ENCODE measurements around the gene DYRK3. TPM values are rescaled to one million over a fixed set of nuclear protein-coding genes. Genes with fewer than 3 reads are reported as not detected.
A peak's percentile ranks its signal among the peaks of the same experiment; 100 is the strongest.
"Not testable (repeated sequence)": the region's sequence is repeated elsewhere in the genome, so short reads cannot be mapped to it uniquely, and the experiment has no call there.

Gene DYRK3
- polyA plus RNA-seq, 2 donors = 0.77 to 1.3 TPM

DNA sequence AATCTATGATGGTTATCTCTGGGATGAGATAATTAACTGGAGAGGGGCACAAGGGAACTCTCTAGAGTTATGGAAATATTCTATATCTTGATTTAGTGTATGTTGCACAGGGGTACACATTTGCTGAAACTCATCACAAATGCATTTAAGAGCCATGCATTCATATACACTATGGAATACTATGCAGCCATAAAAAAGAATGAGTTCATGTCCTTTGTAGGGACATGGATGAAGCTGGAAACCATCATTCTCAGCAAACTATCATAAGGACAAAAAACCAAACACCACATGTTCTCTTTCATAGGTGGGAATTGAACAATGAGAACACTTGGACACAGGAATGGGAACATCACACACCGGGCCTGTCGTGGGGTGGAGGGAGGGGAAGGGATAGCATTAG lies 8.9 kb upstream of the DYRK3 start:
- not testable (repeated sequence) for H3K36me3 ChIP-seq (ENCODE audit: control insufficient read depth in 2 of 2, insufficient read depth in 2 of 2, low read length in 1 of 2); H3K4me1 ChIP-seq (ENCODE audit: control insufficient read depth in 2 of 2, insufficient read depth in 2 of 2, low read length in 1 of 2); H3K27me3 ChIP-seq (ENCODE audit: control insufficient read depth in 1 of 2, insufficient read depth in 2 of 2, low read length in 2 of 2); H3K9me3 ChIP-seq (ENCODE audit: control insufficient read depth in 2 of 2, insufficient read depth in 1 of 2, low read depth in 1 of 2, low read length in 1 of 2); H3K4me3 ChIP-seq (ENCODE audit: low read depth in 1 of 2, low read length in 2 of 2); H3K27ac ChIP-seq (ENCODE audit: low read depth in 2 of 2, low read length in 1 of 2)
- WGBS, 2 donors = 96 to 100% methylated on average over 2 of the region's 2 CpGs

DNA sequence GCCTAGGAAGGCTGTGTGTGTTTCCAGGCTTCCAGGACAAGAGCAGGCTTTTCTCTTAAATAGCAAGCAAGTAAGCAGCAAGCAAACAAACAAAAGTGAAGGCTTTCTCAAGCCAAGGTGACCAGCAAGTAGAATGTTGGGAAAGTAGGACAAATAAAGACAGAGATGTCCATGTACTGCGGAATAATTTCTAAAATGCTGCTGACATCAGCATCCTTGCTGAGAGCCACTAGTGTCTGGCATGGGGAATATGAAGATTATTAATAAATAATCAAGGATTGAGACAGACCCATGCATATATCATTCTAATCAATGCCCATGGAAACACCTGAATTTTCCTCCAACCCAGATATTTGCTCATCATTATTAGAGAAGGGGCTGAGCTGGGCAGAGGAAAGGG lies 6.4 kb upstream of the DYRK3 start:
- Histone ChIP-seq H3K36me3 (ENCODE audit: control insufficient read depth in 2 of 2, insufficient read depth in 2 of 2, low read length in 1 of 2) (no peaks in the 10 kb centered on the region), H3K4me1 (ENCODE audit: control insufficient read depth in 2 of 2, insufficient read depth in 2 of 2, low read length in 1 of 2) (no peaks in the 10 kb centered on the region), H3K27me3 (ENCODE audit: control insufficient read depth in 1 of 2, insufficient read depth in 2 of 2, low read length in 2 of 2) (no peaks in the 10 kb centered on the region), H3K9me3 (ENCODE audit: control insufficient read depth in 2 of 2, insufficient read depth in 1 of 2, low read depth in 1 of 2, low read length in 1 of 2) (no peaks in the 10 kb centered on the region), H3K27ac (ENCODE audit: low read depth in 2 of 2, low read length in 1 of 2) (no peak overlapping the region), H3K4me3 (ENCODE audit: low read depth in 1 of 2, low read length in 2 of 2) (no peak overlapping the region)
- WGBS, 2 donors = 0 to 63% methylated on average over 1 of the region's 1 CpG

DNA sequence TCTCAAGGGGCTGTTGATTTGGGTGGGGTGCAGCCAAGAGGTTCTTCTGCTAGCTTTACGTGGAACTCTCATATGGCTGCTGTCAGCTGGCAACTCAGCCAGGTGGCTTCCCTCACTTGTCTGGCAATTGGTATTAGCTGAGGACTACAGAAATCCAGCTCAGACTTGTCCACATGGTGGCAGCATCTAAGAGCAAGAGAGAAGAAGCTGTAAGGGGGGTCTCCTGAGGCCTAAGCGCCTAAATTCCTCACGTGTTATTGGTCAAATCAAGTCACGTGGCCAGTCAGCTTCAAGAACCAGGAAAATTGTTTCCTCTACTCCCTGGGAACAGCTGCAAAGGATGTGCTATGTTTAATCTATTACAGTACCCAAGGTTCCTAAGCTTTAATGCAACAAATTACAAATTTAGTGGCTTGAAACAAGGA lies 4.2 kb upstream of the DYRK3 start:
- no peak overlapping the region for H3K4me3 ChIP-seq (ENCODE audit: low read depth in 1 of 2, low read length in 2 of 2)
- 36 to 39% methylated on average over 4 of the region's 4 CpGs for WGBS, 2 donors
- H3K4me1 ChIP-seq (ENCODE audit: control insufficient read depth in 2 of 2, insufficient read depth in 2 of 2, low read length in 1 of 2) = peaks cover 2 to 3% of the 10 kb centered on the region in 2 donors
- no peaks in the 10 kb centered on the region for H3K9me3 ChIP-seq (ENCODE audit: control insufficient read depth in 2 of 2, insufficient read depth in 1 of 2, low read depth in 1 of 2, low read length in 1 of 2)
- H3K27me3 ChIP-seq (ENCODE audit: control insufficient read depth in 1 of 2, insufficient read depth in 2 of 2, low read length in 2 of 2) = no peaks in the 10 kb centered on the region
- no peaks in the 10 kb centered on the region for H3K36me3 ChIP-seq (ENCODE audit: control insufficient read depth in 2 of 2, insufficient read depth in 2 of 2, low read length in 1 of 2)
- H3K27ac ChIP-seq (ENCODE audit: low read depth in 2 of 2, low read length in 1 of 2) = no peak overlapping the region

DNA sequence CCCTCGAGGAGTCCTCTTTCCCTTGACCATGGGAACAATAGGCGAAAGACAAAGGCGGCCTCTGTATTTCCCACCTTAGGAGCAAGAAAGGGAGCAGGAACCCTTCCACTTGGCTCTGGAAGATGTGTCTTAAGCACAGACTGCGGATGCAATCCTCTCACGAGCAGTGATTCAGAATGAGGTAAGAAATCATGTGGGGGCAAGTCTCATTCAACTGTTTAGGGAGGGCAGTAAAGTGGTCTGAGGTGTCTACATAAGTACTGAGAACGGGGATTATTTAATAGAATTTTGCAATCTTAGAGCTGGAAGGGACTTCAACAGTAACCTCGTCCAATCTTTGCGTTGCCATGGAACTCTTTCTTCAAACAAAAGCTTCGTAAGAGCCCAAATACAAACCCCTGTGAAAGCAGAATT lies 1.6 kb upstream of the DYRK3 start:
- Histone ChIP-seq H3K9me3 (ENCODE audit: control insufficient read depth in 2 of 2, insufficient read depth in 1 of 2, low read depth in 1 of 2, low read length in 1 of 2) (no peaks in the 10 kb centered on the region), H3K4me3 (ENCODE audit: low read depth in 1 of 2, low read length in 2 of 2) (no peak overlapping the region), H3K4me1 (ENCODE audit: control insufficient read depth in 2 of 2, insufficient read depth in 2 of 2, low read length in 1 of 2) (peaks cover 2 to 3% of the 10 kb centered on the region in 2 donors), H3K36me3 (ENCODE audit: control insufficient read depth in 2 of 2, insufficient read depth in 2 of 2, low read length in 1 of 2) (no peaks in the 10 kb centered on the region), H3K27me3 (ENCODE audit: control insufficient read depth in 1 of 2, insufficient read depth in 2 of 2, low read length in 2 of 2) (no peaks in the 10 kb centered on the region), H3K27ac (ENCODE audit: low read depth in 2 of 2, low read length in 1 of 2) (peak overlapping the region in 1 of 2 donors; percentile 35)
- 33 to 47% methylated on average over 9 of the region's 9 CpGs for WGBS, 2 donors

DNA sequence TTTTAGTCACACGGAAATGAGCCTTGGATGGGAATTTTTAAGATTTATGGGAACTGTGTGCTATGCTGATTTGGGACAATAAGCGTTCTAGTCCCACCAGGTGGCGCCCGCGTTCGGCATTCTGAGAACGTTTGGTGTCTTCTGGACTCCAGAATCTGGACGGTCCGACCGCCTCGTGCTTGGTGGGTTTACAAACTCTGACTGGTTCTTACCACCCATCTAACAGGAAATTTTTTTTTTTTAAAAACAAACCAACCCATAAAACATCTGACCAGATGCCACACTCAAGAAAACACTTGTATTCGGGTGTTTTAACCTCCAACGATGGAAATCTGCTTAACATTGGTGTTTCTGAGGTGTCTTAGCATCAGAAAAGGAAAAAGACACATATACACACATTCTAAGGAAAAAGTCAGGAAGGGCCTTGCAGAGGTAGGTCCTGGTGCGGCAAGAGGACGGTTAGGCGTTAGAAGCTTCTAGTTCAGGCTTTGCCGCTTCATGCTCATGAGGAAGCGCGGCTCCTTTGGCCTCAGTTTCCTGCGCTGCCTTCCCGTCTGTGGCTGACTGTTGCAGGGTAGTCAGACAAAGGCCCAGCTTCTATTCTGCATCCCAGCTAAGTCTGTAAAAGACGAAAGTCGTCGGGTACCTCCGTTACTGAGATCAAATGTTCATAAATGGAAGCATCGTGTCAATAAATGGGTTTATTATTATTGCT lies 814 bp upstream of the DYRK3 start:
- H3K36me3 ChIP-seq (ENCODE audit: control insufficient read depth in 2 of 2, insufficient read depth in 2 of 2, low read length in 1 of 2) = no peaks in the 10 kb centered on the region
- 11 to 14% methylated on average over 26 of the region's 26 CpGs for WGBS, 2 donors
- peak overlapping the region; percentile 53 to 75 for H3K27ac ChIP-seq (ENCODE audit: low read depth in 2 of 2, low read length in 1 of 2)
- no peaks in the 10 kb centered on the region for H3K9me3 ChIP-seq (ENCODE audit: control insufficient read depth in 2 of 2, insufficient read depth in 1 of 2, low read depth in 1 of 2, low read length in 1 of 2)
- H3K27me3 ChIP-seq (ENCODE audit: control insufficient read depth in 1 of 2, insufficient read depth in 2 of 2, low read length in 2 of 2) = no peaks in the 10 kb centered on the region
- peak overlapping the region in 1 of 2 donors; percentile 69 for H3K4me3 ChIP-seq (ENCODE audit: low read depth in 1 of 2, low read length in 2 of 2)
- H3K4me1 ChIP-seq (ENCODE audit: control insufficient read depth in 2 of 2, insufficient read depth in 2 of 2, low read length in 1 of 2) = peaks cover 2 to 3% of the 10 kb centered on the region in 2 donors

DNA sequence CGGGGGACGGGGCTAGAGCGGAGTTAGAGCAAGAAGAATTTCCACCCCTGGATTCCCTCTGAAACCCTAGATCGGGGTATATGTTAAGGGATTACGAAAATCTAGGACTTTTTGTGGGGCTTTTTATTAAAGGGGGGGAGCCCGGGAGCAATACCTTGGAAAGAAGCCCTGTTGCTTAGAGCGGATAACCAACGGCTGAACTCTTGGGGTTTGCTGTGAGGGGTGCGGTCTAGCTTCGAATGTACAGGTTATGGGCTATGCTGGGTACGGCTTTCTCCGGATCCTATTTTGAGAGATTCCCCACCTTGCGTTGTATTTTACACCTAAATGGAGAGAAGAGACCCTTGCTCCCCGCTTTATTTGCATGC lies 626 bp downstream of the DYRK3 start:
- peak overlapping the region in 1 of 2 donors; percentile 75 for H3K27ac ChIP-seq (ENCODE audit: low read depth in 2 of 2, low read length in 1 of 2)
- peak overlapping the region; percentile 69 to 81 for H3K4me3 ChIP-seq (ENCODE audit: low read depth in 1 of 2, low read length in 2 of 2)
- peaks cover 2 to 3% of the 10 kb centered on the region in 2 donors for H3K4me1 ChIP-seq (ENCODE audit: control insufficient read depth in 2 of 2, insufficient read depth in 2 of 2, low read length in 1 of 2)
- no peaks in the 10 kb centered on the region for H3K9me3 ChIP-seq (ENCODE audit: control insufficient read depth in 2 of 2, insufficient read depth in 1 of 2, low read depth in 1 of 2, low read length in 1 of 2)
- no peaks in the 10 kb centered on the region for H3K36me3 ChIP-seq (ENCODE audit: control insufficient read depth in 2 of 2, insufficient read depth in 2 of 2, low read length in 1 of 2)
- 3% methylated on average over 14 of the region's 14 CpGs for WGBS, 2 donors
- H3K27me3 ChIP-seq (ENCODE audit: control insufficient read depth in 1 of 2, insufficient read depth in 2 of 2, low read length in 2 of 2) = no peaks in the 10 kb centered on the region

DNA sequence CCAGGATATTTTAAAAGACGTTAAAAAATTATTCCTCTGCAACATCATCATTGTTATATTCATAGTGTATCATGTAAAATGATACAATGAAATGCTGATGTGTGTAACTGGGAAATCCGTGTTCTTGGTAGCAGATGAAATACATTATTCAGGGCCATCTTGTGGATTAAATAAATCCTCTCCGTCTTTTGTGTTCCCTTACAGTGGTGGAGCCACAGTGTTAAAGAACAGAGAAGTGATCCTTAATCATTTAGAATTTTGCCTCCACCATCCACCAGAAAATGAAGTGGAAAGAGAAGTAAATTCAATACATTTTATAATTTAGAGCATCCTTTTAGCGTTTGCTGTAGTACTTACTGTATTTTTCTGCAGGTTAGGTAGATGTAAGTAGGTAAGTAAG lies 1.3 kb downstream of the DYRK3 start:
- WGBS, 2 donors = 49 to 52% methylated on average over 4 of the region's 4 CpGs
- H3K36me3 ChIP-seq (ENCODE audit: control insufficient read depth in 2 of 2, insufficient read depth in 2 of 2, low read length in 1 of 2) = no peaks in the 10 kb centered on the region
- no peak overlapping the region for H3K4me3 ChIP-seq (ENCODE audit: low read depth in 1 of 2, low read length in 2 of 2)
- no peak overlapping the region for H3K27ac ChIP-seq (ENCODE audit: low read depth in 2 of 2, low read length in 1 of 2)
- H3K27me3 ChIP-seq (ENCODE audit: control insufficient read depth in 1 of 2, insufficient read depth in 2 of 2, low read length in 2 of 2) = no peaks in the 10 kb centered on the region
- H3K4me1 ChIP-seq (ENCODE audit: control insufficient read depth in 2 of 2, insufficient read depth in 2 of 2, low read length in 1 of 2) = peaks cover 2 to 3% of the 10 kb centered on the region in 2 donors
- no peaks in the 10 kb centered on the region for H3K9me3 ChIP-seq (ENCODE audit: control insufficient read depth in 2 of 2, insufficient read depth in 1 of 2, low read depth in 1 of 2, low read length in 1 of 2)

DNA sequence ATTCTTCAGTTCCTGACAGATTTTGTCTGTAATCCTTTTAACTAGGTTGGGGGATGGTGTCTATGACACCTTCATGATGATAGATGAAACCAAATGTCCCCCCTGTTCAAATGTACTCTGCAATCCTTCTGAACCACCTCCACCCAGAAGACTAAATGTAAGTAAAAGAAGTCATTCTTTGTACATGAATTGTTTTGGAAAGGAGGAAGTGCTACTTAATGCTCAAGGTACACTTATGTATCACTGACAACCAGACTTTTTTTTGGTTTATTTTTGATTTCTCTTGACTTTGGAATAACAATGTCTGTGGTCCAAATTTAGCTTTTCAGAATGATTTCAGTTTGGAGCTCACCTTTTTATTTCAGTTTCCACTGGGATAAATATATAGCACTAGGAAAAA lies 2.3 kb downstream of the DYRK3 start:
- H3K4me3 ChIP-seq (ENCODE audit: low read depth in 1 of 2, low read length in 2 of 2) = no peak overlapping the region
- H3K36me3 ChIP-seq (ENCODE audit: control insufficient read depth in 2 of 2, insufficient read depth in 2 of 2, low read length in 1 of 2) = no peaks in the 10 kb centered on the region
- no peaks in the 10 kb centered on the region for H3K9me3 ChIP-seq (ENCODE audit: control insufficient read depth in 2 of 2, insufficient read depth in 1 of 2, low read depth in 1 of 2, low read length in 1 of 2)
- H3K27ac ChIP-seq (ENCODE audit: low read depth in 2 of 2, low read length in 1 of 2) = no peak overlapping the region
- H3K27me3 ChIP-seq (ENCODE audit: control insufficient read depth in 1 of 2, insufficient read depth in 2 of 2, low read length in 2 of 2) = no peaks in the 10 kb centered on the region
- peaks cover 2 to 3% of the 10 kb centered on the region in 2 donors for H3K4me1 ChIP-seq (ENCODE audit: control insufficient read depth in 2 of 2, insufficient read depth in 2 of 2, low read length in 1 of 2)

DNA sequence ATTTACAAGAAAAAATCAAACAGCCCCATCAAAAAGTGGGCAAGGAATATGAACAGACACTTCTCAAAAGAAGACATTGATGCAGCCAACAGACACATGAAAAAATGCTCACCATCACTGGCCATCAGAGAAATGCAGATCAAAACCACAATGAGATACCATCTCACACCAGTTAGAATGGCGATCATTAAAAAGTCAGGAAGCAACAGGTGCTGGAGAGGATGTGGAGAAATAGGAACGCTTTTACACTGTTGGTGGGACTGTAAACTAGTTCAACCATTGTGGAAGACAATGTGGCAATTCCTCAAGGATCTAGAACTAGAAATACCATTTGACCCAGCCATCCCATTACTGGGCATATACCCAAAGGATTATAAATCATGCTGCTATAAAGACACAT lies 6.7 kb downstream of the DYRK3 start:
- not testable (repeated sequence) for H3K4me1 ChIP-seq (ENCODE audit: control insufficient read depth in 2 of 2, insufficient read depth in 2 of 2, low read length in 1 of 2); H3K27me3 ChIP-seq (ENCODE audit: control insufficient read depth in 1 of 2, insufficient read depth in 2 of 2, low read length in 2 of 2); H3K9me3 ChIP-seq (ENCODE audit: control insufficient read depth in 2 of 2, insufficient read depth in 1 of 2, low read depth in 1 of 2, low read length in 1 of 2); H3K4me3 ChIP-seq (ENCODE audit: low read depth in 1 of 2, low read length in 2 of 2); H3K36me3 ChIP-seq (ENCODE audit: control insufficient read depth in 2 of 2, insufficient read depth in 2 of 2, low read length in 1 of 2); H3K27ac ChIP-seq (ENCODE audit: low read depth in 2 of 2, low read length in 1 of 2)
- WGBS, 2 donors = 70 to 88% methylated on average over 2 of the region's 2 CpGs

DNA sequence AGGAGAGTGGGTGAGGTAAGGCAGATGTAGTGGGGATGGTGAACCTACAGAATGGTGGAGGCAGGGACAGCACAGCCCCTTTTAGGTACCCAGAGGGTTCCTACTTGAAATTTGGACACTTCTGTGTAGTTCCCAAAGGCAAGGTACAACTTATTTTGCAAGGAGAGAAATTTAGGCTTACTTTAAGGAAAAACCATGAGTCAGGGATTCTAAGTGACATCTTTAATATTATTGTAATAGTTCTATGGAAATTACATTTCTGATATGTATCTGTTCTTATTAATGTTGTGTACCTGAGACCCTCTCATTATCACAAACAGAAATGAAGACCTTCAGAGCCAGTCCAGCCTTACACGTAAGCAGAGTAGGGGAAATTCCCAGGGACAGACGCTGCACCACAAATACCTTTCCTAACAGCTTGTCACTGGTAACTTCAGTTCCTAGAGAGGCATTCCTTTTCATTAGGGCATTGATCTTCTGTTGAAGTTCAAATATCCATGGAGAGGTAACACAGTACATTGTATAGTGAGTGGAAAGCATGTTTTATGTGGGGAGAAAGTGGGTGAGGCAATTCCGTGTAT lies 7.9 kb downstream of the DYRK3 start:
- Histone ChIP-seq H3K4me3 (ENCODE audit: low read depth in 1 of 2, low read length in 2 of 2) (no peak overlapping the region), H3K4me1 (ENCODE audit: control insufficient read depth in 2 of 2, insufficient read depth in 2 of 2, low read length in 1 of 2) (no peaks in the 10 kb centered on the region), H3K36me3 (ENCODE audit: control insufficient read depth in 2 of 2, insufficient read depth in 2 of 2, low read length in 1 of 2) (peaks cover 2 to 6% of the 10 kb centered on the region in 2 donors), H3K27me3 (ENCODE audit: control insufficient read depth in 1 of 2, insufficient read depth in 2 of 2, low read length in 2 of 2) (no peaks in the 10 kb centered on the region), H3K9me3 (ENCODE audit: control insufficient read depth in 2 of 2, insufficient read depth in 1 of 2, low read depth in 1 of 2, low read length in 1 of 2) (no peaks in the 10 kb centered on the region), H3K27ac (ENCODE audit: low read depth in 2 of 2, low read length in 1 of 2) (no peak overlapping the region)
- 78 to 91% methylated on average over 3 of the region's 3 CpGs for WGBS, 2 donors

All from esophagus (tissue), 2 donors.